ENCODE results near the gene SLC2A11.

Gene SLC2A11

DNA sequence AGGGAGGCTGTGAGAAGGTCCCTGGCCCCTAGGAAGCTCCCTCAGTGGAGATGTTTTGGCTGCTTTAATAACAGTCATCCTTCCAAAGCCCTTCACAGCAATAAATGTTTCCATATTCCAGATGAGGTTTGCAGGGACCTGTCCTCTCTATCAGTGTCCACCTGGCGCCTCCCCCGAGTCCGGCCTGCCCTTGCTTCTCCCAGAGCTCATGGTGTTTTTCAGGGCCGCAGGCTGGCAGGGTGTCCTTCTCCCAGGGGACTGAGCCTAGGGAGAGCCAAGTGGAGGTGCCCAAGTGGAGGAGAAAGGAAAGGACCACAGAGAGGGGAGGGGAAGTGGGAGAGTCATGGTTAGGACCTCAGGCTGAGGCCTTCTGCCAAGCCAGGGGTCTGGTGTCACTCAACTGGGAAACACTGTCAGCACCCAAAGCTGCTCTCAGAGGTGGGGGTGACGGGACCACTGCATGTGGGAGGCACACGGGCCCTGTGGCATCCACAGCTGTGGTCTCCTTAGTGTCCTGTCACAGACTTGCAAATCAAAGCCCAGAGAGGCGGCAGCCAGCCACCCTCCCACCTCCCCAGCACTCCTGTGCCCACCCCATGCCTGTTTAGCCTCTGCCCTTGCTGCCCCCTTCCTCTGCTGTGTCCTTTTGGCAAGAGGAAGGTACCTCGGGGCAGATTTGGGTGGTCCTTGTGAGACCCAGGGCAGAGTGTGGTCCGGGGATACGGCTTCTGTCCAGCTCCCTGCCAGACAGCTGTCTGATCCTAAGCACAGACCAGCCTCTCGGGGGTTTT is 25.3 kb upstream of the SLC2A11 start:
- H3K4me3 ChIP-seq (ENCODE audit: low read depth, low read length), result no peak overlapping the region

DNA sequence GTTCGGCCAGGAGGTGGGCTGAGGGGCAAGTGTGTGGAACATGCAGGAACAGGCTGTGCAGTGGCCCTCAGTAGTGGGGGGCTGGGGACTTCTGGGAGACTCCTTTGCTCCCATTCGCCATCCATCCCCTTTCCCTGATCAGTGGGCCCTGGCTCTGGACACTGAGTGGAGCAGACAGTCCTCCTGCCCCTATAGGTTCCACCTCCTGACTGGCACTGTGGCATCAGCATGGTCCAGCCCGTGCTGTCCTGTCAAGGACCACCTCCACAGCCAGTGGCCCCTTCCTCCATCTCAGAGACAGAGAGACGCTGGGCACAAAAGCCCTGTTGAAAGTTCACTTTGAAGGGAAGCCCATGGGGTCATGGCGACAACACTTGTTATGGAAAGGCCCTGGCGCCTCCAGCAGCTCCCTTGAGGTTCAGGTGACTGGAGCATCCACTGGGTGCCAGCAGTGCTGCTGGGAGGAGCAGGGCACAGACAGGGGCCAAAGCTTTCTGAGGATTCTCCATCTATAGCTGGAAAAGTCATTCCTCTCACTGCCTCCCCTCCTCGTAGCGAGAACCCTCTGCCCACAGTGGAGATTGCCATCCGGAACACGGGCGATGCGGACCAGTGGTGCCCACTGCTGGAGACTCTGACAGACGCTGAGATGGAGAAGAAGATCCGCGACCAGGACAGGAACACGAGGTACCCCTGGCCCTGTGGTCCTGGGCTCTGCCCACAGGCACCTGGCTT is 24.5 kb upstream of the SLC2A11 start:
- no peak overlapping the region for H3K4me3 ChIP-seq (ENCODE audit: low read depth, low read length)

DNA sequence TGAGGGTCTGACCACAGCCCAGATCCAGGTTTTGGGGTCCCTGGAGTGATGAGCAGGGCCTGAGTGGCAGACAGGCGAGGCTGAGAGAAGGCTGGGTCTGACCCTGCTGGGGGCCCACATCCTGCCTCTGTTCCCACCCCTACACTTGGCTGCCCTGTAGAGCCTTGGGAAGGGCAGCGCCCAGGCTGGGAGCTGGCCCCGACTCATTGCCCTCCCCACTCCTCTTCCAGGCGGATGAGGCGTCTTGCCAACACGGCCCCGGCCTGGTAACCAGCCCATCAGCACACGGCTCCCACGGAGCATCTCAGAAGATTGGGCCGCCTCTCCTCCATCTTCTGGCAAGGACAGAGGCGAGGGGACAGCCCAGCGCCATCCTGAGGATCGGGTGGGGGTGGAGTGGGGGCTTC is 23.8 kb upstream of the SLC2A11 start:
- no peak overlapping the region for H3K4me3 ChIP-seq (ENCODE audit: low read depth, low read length)

DNA sequence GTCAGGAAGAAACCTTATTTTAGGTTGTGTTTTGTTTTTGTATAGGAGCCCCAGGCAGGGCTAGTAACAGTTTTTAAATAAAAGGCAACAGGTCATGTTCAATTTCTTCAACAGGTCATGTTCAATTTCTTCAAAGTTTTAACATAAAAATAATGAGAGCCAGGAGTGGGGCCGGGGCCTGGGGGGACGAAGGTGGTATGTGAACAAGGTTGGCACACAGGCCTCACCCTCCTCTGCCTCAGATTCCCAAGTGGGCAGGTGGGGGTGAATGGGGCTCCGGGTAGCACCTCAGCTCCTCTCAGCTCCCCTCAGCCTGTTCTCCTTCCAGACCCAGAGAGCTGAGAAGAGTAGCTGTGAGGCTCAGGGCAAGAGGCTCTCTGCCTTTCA is 23.3 kb upstream of the SLC2A11 start:
- no peak overlapping the region for H3K4me3 ChIP-seq (ENCODE audit: low read depth, low read length)

DNA sequence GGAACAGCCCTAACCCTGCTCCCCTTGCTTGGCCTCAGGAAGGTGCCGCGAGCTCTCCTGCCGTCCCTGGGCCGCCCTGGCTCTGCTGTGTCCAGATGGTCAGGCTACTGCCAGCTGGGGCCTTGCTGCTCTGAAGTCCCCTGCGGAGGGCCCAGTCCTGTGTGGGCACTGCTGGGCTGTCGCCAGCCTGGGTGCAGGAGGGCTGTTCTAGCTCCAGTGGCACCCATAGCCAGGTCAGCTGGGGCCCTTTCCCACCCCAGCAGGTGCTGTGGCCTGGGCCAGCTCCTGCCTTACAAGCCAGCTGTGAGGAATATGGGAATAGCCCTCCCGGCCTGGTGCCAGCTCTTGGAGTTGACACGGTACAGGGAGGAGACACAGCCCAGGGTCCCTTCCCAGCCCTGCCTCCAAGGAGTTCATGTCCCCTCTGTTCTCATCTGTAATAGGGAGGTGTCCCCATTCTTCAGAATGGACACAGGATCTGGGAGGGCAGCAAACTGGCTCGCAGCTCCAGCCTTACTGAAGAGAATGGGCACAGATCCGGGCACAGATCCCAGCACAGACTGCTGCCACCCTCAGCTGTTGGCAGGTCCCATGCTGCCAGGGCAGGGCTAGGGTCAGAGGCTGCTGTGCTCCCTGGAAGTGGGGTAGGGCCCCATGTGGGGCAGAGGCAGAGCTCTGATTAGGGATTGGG is 22.7 kb upstream of the SLC2A11 start:
- no peak overlapping the region for H3K4me3 ChIP-seq (ENCODE audit: low read depth, low read length)

DNA sequence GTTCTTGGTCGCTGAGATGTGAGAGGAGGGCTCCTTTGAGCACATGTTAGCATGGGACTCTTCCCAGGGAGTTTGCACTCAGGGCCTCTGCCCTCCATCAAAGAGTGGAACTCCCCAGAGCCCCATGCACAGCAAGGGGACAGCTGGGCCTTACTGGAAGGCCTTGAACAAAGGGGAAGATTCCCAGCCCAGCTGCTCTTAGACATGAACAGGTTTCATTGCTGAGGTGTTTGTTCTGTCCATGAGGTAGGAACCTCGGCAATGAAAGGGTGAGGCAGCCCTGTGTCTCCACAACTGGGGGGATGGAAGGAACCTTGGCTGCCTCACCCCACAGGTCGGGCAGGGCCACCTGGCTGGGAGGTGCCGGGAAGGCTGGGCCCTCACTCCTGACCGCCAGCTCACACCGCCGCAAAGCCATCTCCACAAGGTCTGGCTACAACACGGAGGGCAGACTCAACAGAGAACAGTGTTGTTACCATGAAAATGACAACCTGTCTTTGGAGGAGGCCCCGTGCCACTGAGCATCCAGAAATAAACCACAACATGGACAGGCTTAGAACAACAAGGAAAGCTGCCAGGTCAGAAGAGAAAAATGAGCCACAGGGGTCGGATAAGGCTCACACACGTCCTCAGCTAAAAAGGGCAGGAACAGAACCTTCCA is 22.1 kb upstream of the SLC2A11 start:
- H3K4me3 ChIP-seq (ENCODE audit: low read depth, low read length), result no peak overlapping the region

DNA sequence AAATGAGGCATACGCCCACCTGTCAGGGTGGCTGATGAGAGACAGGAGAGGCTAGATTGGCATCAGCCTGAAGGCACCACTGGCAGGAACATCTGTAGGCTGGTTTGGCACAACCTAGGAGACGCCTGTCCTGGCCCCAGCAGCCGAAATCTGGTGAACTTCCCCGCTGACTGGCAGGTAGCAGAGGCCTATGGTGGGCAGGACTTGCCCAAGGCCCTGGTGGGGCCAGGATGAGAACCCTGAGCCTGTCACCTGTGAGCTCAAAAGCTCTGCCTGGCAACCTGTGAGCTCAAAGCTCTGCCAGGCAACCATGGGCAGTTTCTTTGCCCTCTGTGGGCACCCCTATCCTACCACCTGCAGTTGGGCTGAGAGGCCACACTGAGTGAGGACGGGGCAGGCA is 21.4 kb upstream of the SLC2A11 start:
- H3K4me3 ChIP-seq (ENCODE audit: low read depth, low read length), result no peak overlapping the region

DNA sequence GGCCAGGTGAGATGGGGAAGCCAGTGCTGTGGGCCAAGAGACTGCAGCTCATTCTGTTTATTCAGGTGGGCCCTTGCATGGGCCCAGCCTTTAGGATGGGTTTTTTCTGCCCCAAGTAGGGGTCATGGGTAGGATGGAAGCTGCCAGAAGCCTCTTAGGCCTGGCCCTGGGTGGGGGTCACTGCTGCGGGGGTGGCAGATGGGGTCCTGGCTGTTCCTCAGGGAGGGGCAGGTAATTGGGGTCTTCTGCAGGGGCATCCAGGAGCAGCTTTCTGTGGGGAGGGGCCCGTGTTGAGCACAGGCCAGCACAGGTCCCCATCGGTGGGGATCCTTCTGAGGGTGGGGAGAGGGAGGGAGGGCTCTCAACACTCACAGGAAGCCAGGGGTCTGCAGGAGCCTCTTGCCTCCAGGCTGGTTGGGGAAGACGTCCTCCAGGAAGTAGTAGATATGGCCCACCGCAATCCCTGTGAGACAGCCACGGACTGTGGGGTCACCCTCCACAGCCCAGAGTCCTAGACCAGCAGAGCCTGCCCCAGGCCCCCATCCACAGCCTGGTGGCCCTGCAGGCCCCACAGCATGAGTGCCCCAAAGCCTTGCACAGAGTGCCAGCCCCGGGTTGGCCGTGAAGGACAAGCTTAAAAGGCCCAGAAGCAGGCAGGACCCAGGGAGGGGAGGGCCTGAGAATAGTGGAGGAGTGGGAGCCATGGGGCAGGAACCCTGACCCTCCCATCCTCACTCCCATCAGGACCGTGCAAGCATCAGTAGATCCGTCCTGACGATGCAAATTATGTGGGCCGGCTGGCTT is 20.8 kb upstream of the SLC2A11 start:
- H3K4me3 ChIP-seq (ENCODE audit: low read depth, low read length), result no peak overlapping the region

DNA sequence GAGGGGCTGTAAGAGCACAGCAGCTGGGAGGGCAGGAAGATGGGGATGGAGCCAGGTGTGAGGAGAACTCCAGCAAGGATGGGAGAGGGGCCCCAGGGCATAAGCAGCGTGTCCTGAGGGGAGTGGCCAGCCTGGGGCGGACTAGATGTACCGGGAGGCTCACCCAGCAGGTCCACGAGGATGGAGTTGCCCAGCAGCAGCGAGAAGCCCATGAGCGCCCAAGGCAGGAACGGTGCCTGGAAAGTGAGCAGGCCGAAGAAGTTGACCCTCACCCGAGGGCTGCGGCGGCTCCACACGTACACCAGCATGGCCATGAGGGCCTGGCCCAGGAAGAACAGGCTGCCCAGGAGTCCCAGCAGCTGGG is 20.2 kb upstream of the SLC2A11 start:
- no peak overlapping the region for H3K4me3 ChIP-seq (ENCODE audit: low read depth, low read length)

DNA sequence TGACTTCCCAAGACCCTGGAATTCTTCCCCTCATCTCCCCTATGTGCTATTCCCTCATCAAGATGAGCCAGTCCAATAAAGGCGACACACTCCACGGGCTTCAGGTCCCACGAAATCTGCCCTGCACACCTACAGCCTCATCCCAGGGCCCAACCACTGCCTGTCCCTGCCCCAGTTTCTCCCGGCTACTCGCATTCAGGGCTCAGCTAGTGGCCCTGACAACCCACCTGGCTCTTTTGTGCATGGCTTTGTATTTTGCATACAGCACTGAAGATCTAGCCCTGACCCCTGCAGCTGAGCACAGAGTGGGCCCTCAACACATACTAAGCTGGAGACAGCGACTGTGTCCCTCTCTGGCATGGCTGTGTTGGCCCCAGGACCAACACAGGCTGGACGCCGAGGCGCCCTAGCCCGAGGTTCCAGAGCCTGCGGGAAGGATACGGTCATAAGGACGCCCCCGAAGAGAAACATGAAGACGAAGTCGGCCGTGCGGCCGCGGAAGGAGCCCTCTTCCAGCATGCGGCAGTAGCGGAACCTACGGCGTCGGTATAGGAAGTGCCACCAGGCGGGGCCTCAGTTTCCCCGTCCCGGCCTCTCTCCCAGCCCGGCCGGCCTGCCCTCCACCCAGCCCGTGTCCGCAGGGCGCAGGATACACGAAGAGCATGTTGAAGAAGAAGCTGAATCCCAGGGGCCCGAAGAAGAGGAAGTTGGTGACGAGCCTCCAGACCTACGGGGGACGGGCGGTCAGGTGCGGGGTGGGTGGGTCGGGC is 19.6 kb upstream of the SLC2A11 start:
- H3K4me3 ChIP-seq (ENCODE audit: low read depth, low read length), result peak overlapping the region; percentile 58

DNA sequence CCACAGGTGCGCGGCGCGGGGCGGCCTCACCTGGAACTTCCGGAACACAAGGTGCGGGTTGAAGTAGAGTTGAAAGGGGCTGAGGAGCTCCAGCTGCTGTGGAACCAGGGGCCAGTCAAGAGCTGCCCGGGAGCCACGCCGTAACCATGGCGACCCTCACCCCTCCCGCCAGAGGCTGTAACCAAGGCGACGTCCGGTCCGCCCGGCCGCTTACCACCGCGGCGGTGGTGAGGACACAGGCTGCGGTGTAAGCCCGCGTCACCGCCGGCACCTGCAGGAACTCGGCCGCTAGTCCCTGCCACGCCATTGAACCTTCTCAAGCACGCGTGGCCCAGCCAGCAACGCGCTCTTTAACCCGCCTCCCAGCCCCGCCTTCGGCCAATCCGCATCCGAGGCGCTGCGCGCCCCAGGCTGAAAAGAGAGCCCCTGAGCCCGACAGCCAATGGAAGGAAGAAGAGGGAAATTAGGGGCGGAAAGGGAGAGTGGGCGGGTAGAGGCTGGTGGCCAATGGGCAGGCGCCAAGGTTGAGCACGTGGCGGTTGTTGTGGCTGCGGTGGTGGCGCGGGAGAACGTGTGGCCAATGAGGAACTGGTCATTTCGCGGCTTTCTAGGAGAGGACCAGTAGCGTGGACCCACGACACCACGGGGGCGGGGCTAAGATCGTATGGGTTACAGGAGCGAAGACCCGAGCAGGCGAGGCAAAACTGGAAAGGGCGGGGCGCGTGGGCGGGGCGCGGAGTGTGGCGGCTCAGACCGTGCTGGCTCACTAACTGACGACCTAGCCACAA is 18.8 kb upstream of the SLC2A11 start, which contains the start of gene DERL3:
TSS of gene DERL3 (minus strand) at position 326 of the 788 bp plus-strand sequence. CDS start at position 307, 19 bp downstream.
- H3K4me3 ChIP-seq (ENCODE audit: low read depth, low read length), result peak within 1 kb of the TSS; percentile 58

DNA sequence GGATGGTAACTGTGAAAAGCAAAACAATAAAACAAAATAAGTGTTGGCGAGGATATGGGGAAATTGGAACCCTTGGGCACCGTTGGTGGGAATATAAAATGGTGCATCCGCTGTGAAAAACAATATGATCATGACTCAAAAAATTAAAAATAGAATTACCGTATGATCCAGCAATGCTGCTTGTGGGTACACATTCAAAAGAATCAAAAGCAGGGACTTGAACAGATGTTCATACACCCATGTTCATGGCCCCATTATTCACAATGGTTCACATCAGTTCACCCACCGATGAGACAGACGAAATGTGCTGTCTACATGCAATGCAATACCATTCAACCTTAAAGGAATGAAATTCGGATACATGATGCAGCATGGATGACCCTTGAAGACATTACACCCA is 17.6 kb upstream of the SLC2A11 start:
- H3K4me3 ChIP-seq (ENCODE audit: low read depth, low read length), result no peak overlapping the region

DNA sequence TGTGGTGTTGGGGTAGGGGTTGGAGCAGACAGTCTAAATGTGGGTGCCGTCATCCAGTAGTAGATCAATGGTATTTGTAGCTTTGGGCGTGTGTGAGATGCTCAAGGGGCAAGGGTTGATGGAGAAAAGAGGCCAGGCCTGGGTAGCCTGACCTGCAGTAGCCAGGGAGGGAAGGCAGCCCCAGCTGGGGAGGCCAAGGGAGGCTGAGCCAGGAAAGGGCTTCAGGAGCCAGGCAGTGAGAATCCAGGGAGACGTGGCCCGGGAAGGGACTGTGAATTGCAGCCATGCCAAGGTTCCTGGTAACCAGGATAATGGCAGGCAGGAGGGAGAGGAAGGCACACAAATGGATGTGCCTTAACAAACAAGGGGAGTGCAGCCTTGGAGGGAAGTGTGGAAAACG is 16.4 kb upstream of the SLC2A11 start:
- no peak overlapping the region for H3K4me3 ChIP-seq (ENCODE audit: low read depth, low read length)

DNA sequence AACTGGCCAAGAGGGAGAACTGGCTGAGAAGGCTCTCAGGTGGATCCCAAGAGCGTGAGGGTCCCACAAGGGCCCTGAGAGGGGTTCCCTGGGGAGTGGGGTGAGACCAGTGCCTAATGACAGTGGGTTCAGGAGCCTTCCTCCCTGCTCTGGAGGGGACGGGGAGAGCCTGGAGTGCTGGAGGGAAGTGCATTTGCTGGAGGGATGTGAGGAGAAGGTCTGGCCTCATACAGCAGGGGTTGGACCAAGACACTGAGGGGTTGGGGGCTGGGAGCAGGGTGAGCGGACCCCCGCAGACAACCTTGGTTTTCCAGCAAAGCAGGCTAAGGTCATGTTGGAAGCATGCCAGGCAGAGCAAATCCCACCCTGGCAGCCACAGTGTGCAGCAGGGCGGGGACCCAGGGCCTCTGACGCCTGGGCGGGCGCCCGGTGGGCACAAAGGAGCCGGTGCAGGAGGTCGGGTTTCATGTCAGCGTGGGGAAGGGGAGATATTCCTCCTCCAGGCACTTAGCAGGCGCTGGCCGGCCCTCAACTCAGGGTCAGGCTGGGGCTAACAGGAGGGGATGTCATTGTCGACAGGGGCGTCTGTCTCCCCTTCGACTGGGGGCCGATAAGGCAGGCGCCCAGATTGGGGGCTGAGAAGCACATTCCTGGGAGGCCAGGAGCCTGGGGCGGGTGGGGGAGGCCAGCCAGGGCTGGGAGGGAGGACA is 15.8 kb upstream of the SLC2A11 start:
- H3K4me3 ChIP-seq (ENCODE audit: low read depth, low read length), result no peak overlapping the region

DNA sequence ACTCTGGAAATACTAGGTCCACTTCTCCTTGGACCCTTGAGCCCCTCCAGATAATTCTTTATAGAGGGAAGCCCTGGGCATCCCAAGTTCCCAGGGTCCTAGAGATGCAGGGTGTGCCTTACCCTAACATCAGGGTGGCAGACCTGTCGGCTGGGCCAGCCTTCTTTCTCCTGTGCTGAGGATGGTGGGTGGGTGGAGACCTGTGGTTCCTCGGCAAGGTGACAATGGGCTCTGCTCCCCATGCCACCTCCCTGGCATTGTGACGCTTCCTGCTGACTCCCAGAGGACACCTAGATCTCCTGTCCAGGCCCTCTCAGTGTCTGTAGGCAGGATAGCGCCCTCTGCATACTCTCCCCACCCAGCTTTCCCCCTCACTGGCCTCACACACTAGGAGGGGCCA is 15.1 kb upstream of the SLC2A11 start:
- H3K4me3 ChIP-seq (ENCODE audit: low read depth, low read length), result no peak overlapping the region

DNA sequence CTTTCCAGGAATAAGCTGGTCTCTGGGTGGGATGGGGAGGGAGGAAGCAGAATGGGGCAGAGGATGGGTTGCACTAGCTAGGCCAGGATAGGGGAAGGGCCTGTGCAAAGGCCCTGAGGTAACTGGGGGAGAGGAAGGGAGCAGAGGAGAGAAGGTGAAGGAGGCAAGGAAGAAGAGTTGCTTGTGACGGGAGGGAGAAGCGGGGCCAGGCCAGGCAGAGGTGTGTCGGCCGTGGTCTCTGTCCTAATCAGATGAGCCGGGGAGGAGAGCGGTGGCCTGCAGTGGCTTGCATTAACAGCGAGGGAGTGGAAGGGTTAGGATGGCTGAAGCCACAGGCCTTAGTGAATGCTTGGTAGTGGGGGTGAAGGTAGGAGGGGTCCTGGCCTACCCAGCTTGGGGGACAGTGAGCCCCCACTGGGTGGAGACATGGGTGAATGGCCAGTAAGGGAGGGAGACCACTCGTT is 12.9 kb upstream of the SLC2A11 start:
- no peak overlapping the region for H3K4me3 ChIP-seq (ENCODE audit: low read depth, low read length)

DNA sequence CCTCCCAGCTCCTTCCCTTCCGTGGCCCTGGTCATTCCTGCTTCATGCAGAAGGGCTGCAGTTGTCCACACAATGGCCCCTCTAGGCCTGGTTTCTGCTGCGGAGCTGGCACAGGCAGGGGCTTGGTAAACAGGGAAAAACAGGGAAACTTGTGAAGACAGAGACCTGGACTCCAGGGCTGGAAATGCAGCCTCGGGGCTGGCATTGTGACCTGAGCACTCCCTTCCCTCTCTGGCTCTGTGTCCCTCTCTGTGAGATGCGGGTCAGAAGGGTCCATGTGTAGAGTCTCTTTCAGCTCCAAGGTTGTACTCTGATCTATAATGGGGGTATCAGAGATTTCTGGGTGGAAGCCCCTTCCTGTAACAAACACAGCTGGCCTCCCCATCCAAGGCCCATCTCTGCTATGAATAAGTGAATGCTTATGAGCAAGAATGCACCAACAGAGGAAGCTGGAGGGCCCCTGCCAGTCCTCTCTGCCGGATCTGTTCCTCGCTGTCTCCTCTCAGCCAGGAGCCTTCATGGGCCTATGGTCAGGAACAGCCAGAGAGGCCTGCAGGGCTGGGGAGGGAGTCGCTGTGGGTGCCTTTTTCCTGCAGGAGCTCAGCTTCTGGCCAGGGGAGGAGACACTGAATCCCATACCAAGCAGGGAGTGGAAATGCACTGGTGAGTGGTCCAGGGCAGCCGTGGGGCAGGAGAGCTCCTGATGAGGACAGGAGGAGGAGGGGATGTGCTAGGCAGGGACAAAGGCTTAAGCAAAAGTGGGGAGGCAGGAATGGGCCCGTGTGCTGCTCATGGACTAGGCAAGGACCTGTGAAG is 12.2 kb upstream of the SLC2A11 start:
- H3K4me3 ChIP-seq (ENCODE audit: low read depth, low read length), result no peak overlapping the region
